Neutrophil (primary cell): Measurements from ENCODE around the gene CALHM2.

Experiments
- H3K27ac ChIP-seq: fragments of 200-600 bp; sonication (generic); 2 replicates; pipeline ENCODE4 v1.5.1; 2016; ENCODE audit warnings: mild to moderate bottlenecking, moderate library complexity
- H3K27me3 ChIP-seq: fragments of 200-600 bp; sonication (generic); 2 replicates; pipeline ENCODE4 v1.6.0; 2016; ENCODE audit warnings: mild to moderate bottlenecking
- H3K36me3 ChIP-seq: fragments of 200-600 bp; sonication (generic); 2 replicates; pipeline ENCODE4 v1.5.1; 2017
- H3K4me1 ChIP-seq, 2 experiments: fragments of 200-600 bp in 1 of 2; sonication (generic) in 1 of 2; 1 replicate in 1 of 2; 2 replicates in 1 of 2; pipeline versions ENCODE4 v1.5.1 to v1.6.1; 2013 to 2016; ENCODE audit warnings: low read depth in 1 of 2, low read length in 1 of 2, mild to moderate bottlenecking in 1 of 2, moderate library complexity in 1 of 2; ENCODE audit not compliant: control insufficient read depth in 1 of 2, insufficient read depth in 1 of 2
- H3K4me3 ChIP-seq, 2 experiments: fragments of 200-600 bp in 1 of 2; sonication (generic) in 1 of 2; 1 replicate in 1 of 2; 2 replicates in 1 of 2; pipeline ENCODE4 v1.5.1; 2013 to 2016; ENCODE audit warnings: low read depth in 1 of 2, low read length in 1 of 2, mild to moderate bottlenecking in 1 of 2, moderate library complexity in 1 of 2
- H3K9me3 ChIP-seq: fragments of 200-600 bp; sonication (generic); 2 replicates; pipeline ENCODE4 v1.5.1; 2016
- CTCF ChIP-seq: fragments of 200-600 bp; sonication (generic); IDR thresholded peaks from 2 replicates; pipeline ENCODE4 v1.5.1; 2016; ENCODE audit warnings: antibody characterized with exemption

Gene CALHM2

GRCh38 chr10:103480521-103480920 lies 28.4 kb upstream of the CALHM2 start:
- Histone ChIP-seq H3K27ac (no peak overlapping the region), H3K36me3 (no peaks in the 10 kb centered on the region), H3K27me3 (peaks cover 4% of the 10 kb centered on the region), H3K4me1 (no peaks in the 10 kb centered on the region), H3K4me3 (no peak overlapping the region), H3K9me3 (no peaks in the 10 kb centered on the region)
- TF ChIP-seq CTCF: no peak

DNA sequence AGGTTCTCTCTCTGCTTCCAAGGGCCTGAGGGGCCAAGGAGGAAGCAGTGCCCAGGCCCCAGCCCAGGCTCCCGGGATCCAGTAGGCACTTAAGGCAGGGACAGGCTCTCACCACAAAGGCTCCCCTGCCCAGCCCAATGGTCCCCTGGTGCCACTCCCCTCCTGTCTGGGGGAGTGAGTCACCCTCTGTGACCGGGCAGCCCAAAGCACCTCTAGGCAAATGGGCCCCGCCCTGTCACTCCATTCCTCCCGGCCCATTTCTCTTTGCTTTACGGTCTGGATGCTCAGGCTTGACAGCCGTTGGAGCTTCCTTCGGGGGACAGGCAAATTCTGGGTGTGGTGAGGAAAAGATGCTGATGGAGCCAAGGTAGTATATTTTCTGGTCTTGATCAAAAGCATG lies 27.0 kb upstream of the CALHM2 start, which contains the start of gene CALHM3:
TSS of gene CALHM3 (minus strand) at position 106 of the 400 bp plus-strand sequence. CDS start 208 bp downstream, outside the sequence.
- TF ChIP-seq CTCF: no peak
- no peaks in the 10 kb centered on the region for H3K9me3 ChIP-seq
- H3K36me3 ChIP-seq: no peaks in the 10 kb centered on the region
- H3K27ac ChIP-seq: no peak within 1 kb of the TSS
- H3K4me1 ChIP-seq: no peaks in the 10 kb centered on the region
- H3K27me3 ChIP-seq: peaks cover 5% of the 10 kb centered on the region
- no peak within 1 kb of the TSS for H3K4me3 ChIP-seq

- TF ChIP-seq CTCF: no peak
- H3K36me3 ChIP-seq: no peaks in the 10 kb centered on the region
- H3K27me3 ChIP-seq: peaks cover 5% of the 10 kb centered on the region
- no peak overlapping the region for H3K27ac ChIP-seq
- no peaks in the 10 kb centered on the region for H3K9me3 ChIP-seq
- no peak overlapping the region for H3K4me3 ChIP-seq
- no peaks in the 10 kb centered on the region for H3K4me1 ChIP-seq
Measured at GRCh38 chr10:103478671-103479070, 26.5 kb upstream of the CALHM2 start.

DNA sequence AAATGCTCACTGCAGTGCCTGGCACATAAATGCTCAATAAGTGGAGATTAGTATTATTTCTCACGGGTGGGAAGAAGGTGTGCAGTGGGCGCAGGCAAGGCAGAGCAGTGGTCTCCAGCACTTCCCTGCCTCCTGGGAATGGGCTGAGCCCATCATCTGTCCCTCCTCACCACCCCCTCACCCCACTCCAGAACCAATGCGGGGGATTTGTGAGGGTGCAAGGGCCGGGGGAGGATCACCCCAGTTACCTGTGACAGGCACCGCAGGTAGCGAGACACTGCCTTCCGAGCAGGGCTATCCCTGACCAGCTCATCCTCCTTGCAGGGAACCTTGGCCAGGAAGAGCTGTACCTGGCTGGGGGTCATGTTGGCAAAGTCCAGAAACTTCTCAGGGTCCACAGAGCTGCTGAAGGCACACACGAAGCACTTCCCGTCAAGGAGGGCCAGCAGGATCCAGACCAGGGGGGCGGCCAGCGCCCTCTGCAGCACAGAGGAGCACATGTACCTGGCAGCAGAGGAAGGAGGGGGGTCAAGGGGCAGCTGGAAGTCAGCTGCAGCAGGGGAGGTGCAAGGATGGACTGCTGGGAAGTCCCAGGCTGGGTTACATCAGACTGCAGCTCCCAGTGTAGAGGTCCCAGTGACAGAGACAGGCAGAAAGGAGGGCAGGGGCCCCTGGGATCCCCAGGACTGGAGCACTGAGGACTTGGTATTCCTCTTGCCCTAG lies 24.0 kb upstream of the CALHM2 start:
- H3K4me1 ChIP-seq: no peaks in the 10 kb centered on the region
- H3K4me3 ChIP-seq: no peak overlapping the region
- no peaks in the 10 kb centered on the region for H3K9me3 ChIP-seq
- TF ChIP-seq CTCF: no peak
- H3K27me3 ChIP-seq: peaks cover 20% of the 10 kb centered on the region
- no peaks in the 10 kb centered on the region for H3K36me3 ChIP-seq
- H3K27ac ChIP-seq: no peak overlapping the region

GRCh38 chr10:103475437-103475836 lies 23.3 kb upstream of the CALHM2 start:
- H3K27me3 ChIP-seq: peaks cover 27% of the 10 kb centered on the region
- no peaks in the 10 kb centered on the region for H3K9me3 ChIP-seq
- no peaks in the 10 kb centered on the region for H3K36me3 ChIP-seq
- H3K27ac ChIP-seq: no peak overlapping the region
- H3K4me1 ChIP-seq: no peaks in the 10 kb centered on the region
- H3K4me3 ChIP-seq: no peak overlapping the region
- no peak for TF ChIP-seq CTCF
